Thyroid gland (tissue), 4 donors: Measurements from ENCODE around the gene KLHDC10. TPM values are rescaled to one million over a fixed set of nuclear protein-coding genes. Genes with fewer than 3 reads are reported as not detected.
A peak's percentile ranks its signal among the peaks of the same experiment; 100 is the strongest.

Experiments used
- DNase-seq, 2 donors: peaks; one replicate each; pipeline ENCODE4 v3.0.0-alpha.2; 2019
- H3K27ac ChIP-seq, 3 donors: fragments of 200-600 bp; sonication (generic); 1 replicate in 2 of 3; 2 replicates in 1 of 3; pipeline ENCODE4 v1.5.1; 2016 to 2019; ENCODE audit warnings: mild to moderate bottlenecking in 1 of 3, moderate library complexity in 1 of 3
- H3K27me3 ChIP-seq: fragments of 200-600 bp; sonication (generic); one replicate; pipeline ENCODE4 v1.5.1; 2019
- H3K36me3 ChIP-seq, 2 donors: fragments of 200-600 bp; sonication (generic); one replicate each; pipeline ENCODE4 v1.5.1; 2016 to 2019
- H3K4me1 ChIP-seq, 2 donors: fragments of 200-600 bp; sonication (generic); one replicate each; pipeline ENCODE4 v1.5.1; 2017 to 2019
- H3K4me3 ChIP-seq, 3 donors: fragments of 200-600 bp; sonication (generic); replicated peaks in 1 of 3; 1 replicate in 2 of 3; 2 replicates in 1 of 3; pipeline ENCODE4 v1.5.1; 2016; ENCODE audit warnings: mild to moderate bottlenecking in 1 of 3
- H3K9me3 ChIP-seq: fragments of 200-600 bp; sonication (generic); one replicate; pipeline ENCODE4 v1.5.1; 2017
- POLR2A ChIP-seq, 2 donors: fragments of 450-650 bp; IDR thresholded peaks; one replicate each; pipeline ENCODE4 v1.6.1; 2017; ENCODE audit warnings: antibody characterized with exemption in 2 of 2, mild to moderate bottlenecking in 2 of 2, moderate library complexity in 1 of 2
- WGBS, 2 donors: methylation state at CpG; one replicate each; pipeline ENCODE4 v1.1.5; 2017; 5-methylcytosine and 5-hydroxymethylcytosine counted together
- intact Hi-C: fragments of 100-400 bp; cut with DNase I; formaldehyde crosslinking; loops from one replicate; pipeline ENCODE4 v1.15.1; 2023
- total RNA-seq, 4 donors: library from RNA; depleted of rRNA; stranded (reverse); fragments of >200 nt; gene quantifications; one replicate each; pipeline ENCODE4 v1.2.3, GENCODE V29; 2016
- TF ChIP-seq, protein P1 (sequence below), 6 experiments: fragments of 200-600 bp in 3 of 6; fragments of 450-650 bp in 3 of 6; sonication (generic) in 3 of 6; IDR thresholded peaks; one replicate each; pipeline ENCODE4 v1.5.1; 2016 to 2019; ENCODE audit warnings: antibody characterized with exemption in 6 of 6, mild to moderate bottlenecking in 2 of 6, inconsistent platforms in 1 of 6, moderate library complexity in 1 of 6

The KLHDC10 gene
- total RNA-seq, 4 donors from 2014 or later = 27.4 to 41.6 (median 30.8) TPM

- Histone ChIP-seq H3K4me1 (peaks cover 26 to 39% of the 10 kb centered on the region in 2 donors), H3K27me3 (no peaks in the 10 kb centered on the region), H3K36me3 (no peaks in the 10 kb centered on the region), H3K27ac (no peak overlapping the region), H3K4me3 (no peak overlapping the region), H3K9me3 (no peaks in the 10 kb centered on the region)
- intact Hi-C loops = no loop called here
- DNase-seq = no peak
- TF ChIP-seq, protein P1, sequence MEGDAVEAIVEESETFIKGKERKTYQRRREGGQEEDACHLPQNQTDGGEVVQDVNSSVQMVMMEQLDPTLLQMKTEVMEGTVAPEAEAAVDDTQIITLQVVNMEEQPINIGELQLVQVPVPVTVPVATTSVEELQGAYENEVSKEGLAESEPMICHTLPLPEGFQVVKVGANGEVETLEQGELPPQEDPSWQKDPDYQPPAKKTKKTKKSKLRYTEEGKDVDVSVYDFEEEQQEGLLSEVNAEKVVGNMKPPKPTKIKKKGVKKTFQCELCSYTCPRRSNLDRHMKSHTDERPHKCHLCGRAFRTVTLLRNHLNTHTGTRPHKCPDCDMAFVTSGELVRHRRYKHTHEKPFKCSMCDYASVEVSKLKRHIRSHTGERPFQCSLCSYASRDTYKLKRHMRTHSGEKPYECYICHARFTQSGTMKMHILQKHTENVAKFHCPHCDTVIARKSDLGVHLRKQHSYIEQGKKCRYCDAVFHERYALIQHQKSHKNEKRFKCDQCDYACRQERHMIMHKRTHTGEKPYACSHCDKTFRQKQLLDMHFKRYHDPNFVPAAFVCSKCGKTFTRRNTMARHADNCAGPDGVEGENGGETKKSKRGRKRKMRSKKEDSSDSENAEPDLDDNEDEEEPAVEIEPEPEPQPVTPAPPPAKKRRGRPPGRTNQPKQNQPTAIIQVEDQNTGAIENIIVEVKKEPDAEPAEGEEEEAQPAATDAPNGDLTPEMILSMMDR (IDR thresholded peaks at IDR 0.05) = no peak
- TF ChIP-seq POLR2A (IDR thresholded peaks at IDR 0.05) = no peak
- 94 to 97% methylated on average over 11 of the region's 11 CpGs for WGBS, 2 donors
Observed at GRCh38 chr7:130150587-130150986, 80.3 kb downstream of the KLHDC10 start.

- no peaks in the 10 kb centered on the region for H3K27me3 ChIP-seq
- H3K27ac ChIP-seq = no peak overlapping the region
- H3K9me3 ChIP-seq = no peaks in the 10 kb centered on the region
- 90 to 93% methylated on average over 5 of the region's 5 CpGs for WGBS, 2 donors
- peaks cover 19 to 35% of the 10 kb centered on the region in 2 donors for H3K4me1 ChIP-seq
- no peak overlapping the region for H3K4me3 ChIP-seq
- intact Hi-C loops = no loop called here
- no peak for DNase-seq
- TF ChIP-seq, protein P1 (IDR thresholded peaks at IDR 0.05) = no peak
- TF ChIP-seq POLR2A (IDR thresholded peaks at IDR 0.05) = no peak
- H3K36me3 ChIP-seq = no peaks in the 10 kb centered on the region
Observed at GRCh38 chr7:130151591-130152492, 81.5 kb downstream of the KLHDC10 start.

DNA sequence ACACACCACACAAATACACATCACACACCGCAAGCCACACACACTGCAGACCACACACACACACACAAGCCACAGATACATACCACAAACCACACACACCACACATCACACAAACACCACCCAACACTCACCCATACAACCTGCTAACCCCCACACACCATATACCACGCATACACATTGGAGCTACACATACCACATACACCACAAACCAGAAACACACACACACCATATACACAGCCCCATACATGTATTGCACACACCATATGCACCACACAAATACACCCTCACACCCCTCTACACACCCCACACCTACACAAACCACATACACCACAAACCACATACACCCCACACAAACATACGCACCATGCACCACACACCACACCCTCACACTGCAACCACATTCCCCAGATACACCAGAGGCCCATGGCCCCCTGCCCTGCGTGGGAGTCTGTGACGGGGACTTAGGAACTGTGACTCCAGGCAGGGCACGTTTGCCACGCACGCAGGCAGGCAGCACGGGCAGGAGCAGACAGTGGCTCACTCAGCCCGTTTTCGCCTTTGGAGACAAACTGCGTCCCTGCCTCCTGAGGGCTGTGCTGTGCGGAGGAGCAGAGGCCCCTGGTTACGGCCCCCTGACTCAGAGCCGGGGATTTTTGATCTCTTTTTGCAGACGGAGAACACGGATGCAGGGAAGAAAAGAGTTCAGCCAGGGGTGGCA is 82.3 kb downstream of the KLHDC10 start:
- H3K4me3 ChIP-seq = no peak overlapping the region
- intact Hi-C loops = no loop called here
- no peaks in the 10 kb centered on the region for H3K27me3 ChIP-seq
- WGBS, 2 donors = 79 to 86% methylated on average over 15 to 17 of the region's 17 CpGs
- no peaks in the 10 kb centered on the region for H3K9me3 ChIP-seq
- no peaks in the 10 kb centered on the region for H3K36me3 ChIP-seq
- no peak for TF ChIP-seq POLR2A (IDR thresholded peaks at IDR 0.05)
- TF ChIP-seq, protein P1 (IDR thresholded peaks at IDR 0.05) = no peak
- no peak overlapping the region for H3K27ac ChIP-seq
- DNase-seq = no peak
- peaks cover 18 to 35% of the 10 kb centered on the region in 2 donors for H3K4me1 ChIP-seq

DNA sequence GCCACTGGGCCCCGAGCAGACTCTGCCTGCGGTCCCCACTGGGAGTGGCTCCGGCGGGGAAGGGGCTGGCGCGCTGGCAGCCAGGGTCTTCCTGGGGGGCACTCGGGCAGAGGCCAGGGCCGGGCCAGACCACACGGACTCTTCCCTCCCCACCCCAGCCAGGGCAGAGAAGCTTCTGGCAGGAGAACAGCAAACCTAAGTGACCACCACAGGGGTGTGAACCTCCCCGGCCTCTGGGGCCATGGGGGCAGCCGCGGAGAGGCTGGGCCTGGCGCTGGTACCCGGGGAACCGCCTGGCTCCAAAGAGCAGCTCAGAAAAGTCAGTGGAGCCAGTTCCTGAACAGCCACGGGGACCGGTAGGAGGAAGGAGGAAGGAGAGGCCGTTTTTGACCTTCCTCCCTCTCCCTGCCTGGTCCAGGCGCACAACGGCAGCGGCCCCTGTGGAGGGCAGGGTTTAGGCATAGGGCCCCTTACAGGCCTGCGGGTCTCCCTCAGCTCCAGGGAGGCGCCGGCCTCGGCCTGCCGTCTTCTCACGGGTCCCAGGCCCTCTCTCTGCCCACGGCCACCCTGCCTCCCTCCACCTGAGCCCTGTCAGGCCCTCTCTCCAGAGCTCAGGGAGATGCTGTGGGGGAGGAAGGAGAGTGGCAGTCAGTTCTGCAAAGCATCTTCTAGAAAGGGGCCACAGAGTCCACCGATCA is 83.0 kb downstream of the KLHDC10 start:
- H3K27ac ChIP-seq = peak overlapping the region; percentile 3 to 67 (median 47)
- no peak overlapping the region for H3K4me3 ChIP-seq
- TF ChIP-seq POLR2A (IDR thresholded peaks at IDR 0.05) = no peak
- TF ChIP-seq, protein P1 (IDR thresholded peaks at IDR 0.05) = no peak
- intact Hi-C loops = no loop called here
- WGBS, 2 donors = 79 to 84% methylated on average over 9 to 10 of the region's 29 CpGs
- H3K36me3 ChIP-seq = no peaks in the 10 kb centered on the region
- no peak for DNase-seq
- peaks cover 18 to 35% of the 10 kb centered on the region in 2 donors for H3K4me1 ChIP-seq
- H3K27me3 ChIP-seq = no peaks in the 10 kb centered on the region
- H3K9me3 ChIP-seq = no peaks in the 10 kb centered on the region
